ENCODE measurements around the gene ASTL. TPM values are rescaled to one million over a fixed set of nuclear protein-coding genes. Genes with fewer than 3 reads are reported as not detected.

ASTL gene
- total RNA-seq, 1 experiment from 2014 or later: 0.18 TPM

DNA sequence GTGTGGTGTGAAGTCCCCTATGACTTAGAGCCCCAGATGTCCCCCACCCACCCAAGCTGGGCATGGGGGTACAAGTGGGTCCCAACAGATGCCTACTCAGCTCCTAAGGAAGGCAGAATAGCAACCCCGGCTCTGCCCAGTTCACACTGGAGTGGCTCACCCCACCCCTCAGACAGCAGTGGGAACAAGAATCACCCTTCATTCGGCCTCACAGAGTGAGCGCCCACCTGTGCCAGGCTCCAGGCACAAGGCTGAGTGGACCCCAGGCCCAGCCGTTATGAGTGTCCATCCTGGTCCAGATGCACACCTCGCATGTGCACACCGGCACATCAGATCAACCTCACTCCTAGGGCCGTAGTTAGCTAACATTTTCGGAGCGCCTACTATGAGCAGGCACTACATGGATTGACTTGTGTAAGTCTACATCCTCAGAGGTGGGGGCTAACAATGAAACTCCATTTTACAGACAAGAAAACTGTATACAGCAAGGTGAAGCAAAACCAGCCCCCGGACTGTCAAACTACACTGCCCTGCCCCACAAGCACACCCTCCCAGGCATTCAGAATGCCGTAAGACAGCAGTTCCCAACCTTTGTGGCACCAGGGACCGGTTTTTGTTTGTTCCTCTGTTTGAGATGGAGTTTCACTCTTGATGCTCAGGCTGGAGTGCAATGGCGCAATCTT is 2.8 kb upstream of the ASTL start:
- in situ Hi-C loops (cut with HindIII; ENCODE audit: low pct_unique_long_range_greater_than_20kb, low sequenced_read_pairs) (no loop called here), intact Hi-C loops (cut with micrococcal nuclease; ENCODE audit: unreplicated experiment) (no loop called here)
- no peak for ATAC-seq

DNA sequence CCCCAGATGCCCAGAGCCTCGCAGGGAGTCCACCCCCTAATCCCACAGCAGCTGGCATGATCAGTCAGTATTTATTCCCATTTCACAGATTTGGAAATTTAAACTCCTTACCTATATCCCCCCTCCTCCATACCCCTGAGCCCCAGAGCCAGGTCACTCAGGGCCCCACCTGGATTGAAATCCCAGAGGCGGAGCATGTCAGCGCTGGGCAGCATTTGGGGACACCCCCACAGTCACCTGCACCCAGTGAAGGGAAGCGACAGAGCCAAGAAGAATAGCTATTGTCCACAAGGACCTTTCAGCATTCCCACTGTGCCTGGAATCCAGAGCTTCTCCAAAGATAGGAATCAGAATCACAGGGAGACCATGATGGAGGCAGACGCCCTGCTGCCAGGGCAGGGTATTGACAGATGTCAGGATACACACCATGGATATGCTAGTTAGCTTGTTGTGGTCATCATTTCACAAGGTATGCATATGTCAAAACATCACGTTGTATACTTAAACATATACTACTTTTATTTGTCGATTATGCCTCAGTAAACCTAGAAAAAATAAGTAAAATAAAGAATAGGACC is 968 bp upstream of the ASTL start:
- no peaks in the 10 kb centered on the region for H3K9me3 ChIP-seq (ENCODE audit: control insufficient read depth, insufficient read depth, low read depth, low read length)
- ChIA-PET CTCF (interaction anchor here (0.8 to 3.9 kb wide), 2 partner anchors 8 to 35 kb away, joined by 5 to 55 read pairs; no protein-coding TSS in a partner anchor), POLR2A (interaction anchor here (1.2 kb wide), 1 partner anchor 37 kb away, joined by 5 read pairs; no protein-coding TSS in a partner anchor)
- H3K4me3 ChIP-seq (ENCODE audit: low read depth in 2 of 2, low read length in 2 of 2): no peak overlapping the region
- H3K4me1 ChIP-seq (ENCODE audit: control insufficient read depth, insufficient read depth, low read length): no peaks in the 10 kb centered on the region
- DNase-seq (ENCODE audit: low read depth, low spot score) (no peak), ATAC-seq (no peak)
- intact Hi-C loops (cut with micrococcal nuclease; ENCODE audit: unreplicated experiment) (no loop called here), in situ Hi-C loops (cut with HindIII; ENCODE audit: low pct_unique_long_range_greater_than_20kb, low sequenced_read_pairs) (no loop called here)
- TF ChIP-seq POLR2AphosphoS5 (IDR thresholded peaks at IDR 0.05; ENCODE audit: low read depth, low read length): no peak
- TF ChIP-seq, protein P1, sequence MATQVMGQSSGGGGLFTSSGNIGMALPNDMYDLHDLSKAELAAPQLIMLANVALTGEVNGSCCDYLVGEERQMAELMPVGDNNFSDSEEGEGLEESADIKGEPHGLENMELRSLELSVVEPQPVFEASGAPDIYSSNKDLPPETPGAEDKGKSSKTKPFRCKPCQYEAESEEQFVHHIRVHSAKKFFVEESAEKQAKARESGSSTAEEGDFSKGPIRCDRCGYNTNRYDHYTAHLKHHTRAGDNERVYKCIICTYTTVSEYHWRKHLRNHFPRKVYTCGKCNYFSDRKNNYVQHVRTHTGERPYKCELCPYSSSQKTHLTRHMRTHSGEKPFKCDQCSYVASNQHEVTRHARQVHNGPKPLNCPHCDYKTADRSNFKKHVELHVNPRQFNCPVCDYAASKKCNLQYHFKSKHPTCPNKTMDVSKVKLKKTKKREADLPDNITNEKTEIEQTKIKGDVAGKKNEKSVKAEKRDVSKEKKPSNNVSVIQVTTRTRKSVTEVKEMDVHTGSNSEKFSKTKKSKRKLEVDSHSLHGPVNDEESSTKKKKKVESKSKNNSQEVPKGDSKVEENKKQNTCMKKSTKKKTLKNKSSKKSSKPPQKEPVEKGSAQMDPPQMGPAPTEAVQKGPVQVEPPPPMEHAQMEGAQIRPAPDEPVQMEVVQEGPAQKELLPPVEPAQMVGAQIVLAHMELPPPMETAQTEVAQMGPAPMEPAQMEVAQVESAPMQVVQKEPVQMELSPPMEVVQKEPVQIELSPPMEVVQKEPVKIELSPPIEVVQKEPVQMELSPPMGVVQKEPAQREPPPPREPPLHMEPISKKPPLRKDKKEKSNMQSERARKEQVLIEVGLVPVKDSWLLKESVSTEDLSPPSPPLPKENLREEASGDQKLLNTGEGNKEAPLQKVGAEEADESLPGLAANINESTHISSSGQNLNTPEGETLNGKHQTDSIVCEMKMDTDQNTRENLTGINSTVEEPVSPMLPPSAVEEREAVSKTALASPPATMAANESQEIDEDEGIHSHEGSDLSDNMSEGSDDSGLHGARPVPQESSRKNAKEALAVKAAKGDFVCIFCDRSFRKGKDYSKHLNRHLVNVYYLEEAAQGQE (IDR thresholded peaks at IDR 0.05; ENCODE audit: insufficient read depth in 1 of 2, low read depth in 2 of 2, low read length in 1 of 2): no peak
- no peak for TF ChIP-seq SIN3A (IDR thresholded peaks at IDR 0.05; ENCODE audit: borderline replicate concordance, insufficient read depth, low read depth, low read length)
- TF ChIP-seq, protein P2, sequence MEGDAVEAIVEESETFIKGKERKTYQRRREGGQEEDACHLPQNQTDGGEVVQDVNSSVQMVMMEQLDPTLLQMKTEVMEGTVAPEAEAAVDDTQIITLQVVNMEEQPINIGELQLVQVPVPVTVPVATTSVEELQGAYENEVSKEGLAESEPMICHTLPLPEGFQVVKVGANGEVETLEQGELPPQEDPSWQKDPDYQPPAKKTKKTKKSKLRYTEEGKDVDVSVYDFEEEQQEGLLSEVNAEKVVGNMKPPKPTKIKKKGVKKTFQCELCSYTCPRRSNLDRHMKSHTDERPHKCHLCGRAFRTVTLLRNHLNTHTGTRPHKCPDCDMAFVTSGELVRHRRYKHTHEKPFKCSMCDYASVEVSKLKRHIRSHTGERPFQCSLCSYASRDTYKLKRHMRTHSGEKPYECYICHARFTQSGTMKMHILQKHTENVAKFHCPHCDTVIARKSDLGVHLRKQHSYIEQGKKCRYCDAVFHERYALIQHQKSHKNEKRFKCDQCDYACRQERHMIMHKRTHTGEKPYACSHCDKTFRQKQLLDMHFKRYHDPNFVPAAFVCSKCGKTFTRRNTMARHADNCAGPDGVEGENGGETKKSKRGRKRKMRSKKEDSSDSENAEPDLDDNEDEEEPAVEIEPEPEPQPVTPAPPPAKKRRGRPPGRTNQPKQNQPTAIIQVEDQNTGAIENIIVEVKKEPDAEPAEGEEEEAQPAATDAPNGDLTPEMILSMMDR (IDR thresholded peaks at IDR 0.05): no peak
- TF ChIP-seq TCF7L2 (IDR thresholded peaks at IDR 0.05; ENCODE audit: low read depth, low read length): no peak
- no peaks in the 10 kb centered on the region for H3K27me3 ChIP-seq (ENCODE audit: control insufficient read depth, insufficient read depth, low read length)
- H3K27ac ChIP-seq (ENCODE audit: low read length): no peak overlapping the region
- no TSS peak for BruUV-seq (replicated peaks)
- H3K36me3 ChIP-seq (ENCODE audit: control insufficient read depth, insufficient read depth, low read length): no peaks in the 10 kb centered on the region

More for the DNA sequence above, 2.8 kb upstream of the ASTL start:
- POLR2A ChIA-PET: interaction anchor here (0.6 kb wide), 1 partner anchor 119 kb away, joined by 3 read pairs; no protein-coding TSS in a partner anchor
- no peak overlapping the region for H3K27ac ChIP-seq (ENCODE audit: low read length)
- no peaks in the 10 kb centered on the region for H3K27me3 ChIP-seq (ENCODE audit: control insufficient read depth, insufficient read depth, low read length)
- H3K36me3 ChIP-seq (ENCODE audit: control insufficient read depth, insufficient read depth, low read length): no peaks in the 10 kb centered on the region
- no TSS peak for BruUV-seq (replicated peaks)
- H3K4me3 ChIP-seq (ENCODE audit: low read depth in 2 of 2, low read length in 2 of 2): no peak overlapping the region
- CTCF ChIA-PET: interaction anchor here (1.1 kb wide), 1 partner anchor 33 kb away, joined by 5 read pairs; no protein-coding TSS in a partner anchor
- no peaks in the 10 kb centered on the region for H3K9me3 ChIP-seq (ENCODE audit: control insufficient read depth, insufficient read depth, low read depth, low read length)
- no peak for DNase-seq (ENCODE audit: low read depth, low spot score)
- H3K4me1 ChIP-seq (ENCODE audit: control insufficient read depth, insufficient read depth, low read length): peaks cover 6% of the 10 kb centered on the region
- TF ChIP-seq TCF7L2 (IDR thresholded peaks at IDR 0.05; ENCODE audit: low read depth, low read length): no peak
- TF ChIP-seq SIN3A (IDR thresholded peaks at IDR 0.05; ENCODE audit: borderline replicate concordance, insufficient read depth, low read depth, low read length): no peak
- TF ChIP-seq, protein P1 (IDR thresholded peaks at IDR 0.05; ENCODE audit: insufficient read depth in 1 of 2, low read depth in 2 of 2, low read length in 1 of 2): no peak
- TF ChIP-seq POLR2AphosphoS5 (IDR thresholded peaks at IDR 0.05; ENCODE audit: low read depth, low read length): no peak
- TF ChIP-seq, protein P2 (IDR thresholded peaks at IDR 0.05): no peak

All from Panc1 (cell line).